ENCODE results near the gene TP53INP2. TPM values are rescaled to one million over a fixed set of nuclear protein-coding genes. Genes with fewer than 3 reads are reported as not detected.

TP53INP2 gene
- total and polyA plus RNA-seq, 2 of the 4 experiments (the other 2 are of a cell fraction) = 1.3 to 7.4 TPM

DNA sequence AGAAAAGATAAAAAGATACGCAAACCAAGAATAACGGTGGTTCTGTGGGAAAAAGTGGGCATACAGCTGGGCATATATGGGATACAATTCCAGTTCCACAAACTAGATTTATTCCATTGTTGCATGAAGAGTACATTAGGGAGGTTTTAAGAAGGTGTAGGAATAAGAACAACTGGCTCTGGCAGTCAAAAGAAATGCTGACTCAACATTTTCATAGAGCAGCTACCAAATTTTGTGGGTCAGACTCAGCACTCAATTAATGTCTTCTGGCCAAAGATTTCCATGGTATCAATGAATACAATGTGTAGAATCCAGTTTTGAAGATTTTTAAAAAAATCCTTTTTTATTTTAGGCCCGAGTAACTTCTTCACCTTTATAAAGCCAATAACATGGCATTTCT is 40.2 kb downstream of the TP53INP2 start:
- no peak overlapping the region for H3K4ac ChIP-seq (ENCODE audit: low read depth, low read length)
- H4K8ac ChIP-seq (ENCODE audit: low read depth in 2 of 2, low read length in 2 of 2) = no peak overlapping the region
- no peak overlapping the region for H3K9ac ChIP-seq (ENCODE audit: low read depth, low read length)
- H3K4me3 ChIP-seq (ENCODE audit: insufficient read depth, low read depth, low read length) = no peak overlapping the region
- H3K56ac ChIP-seq (ENCODE audit: extremely low read depth, insufficient read depth, low read length) = no peak overlapping the region
- H2AFZ ChIP-seq (replicated peaks; ENCODE audit: low read length, poor library complexity) = no peak overlapping the region
- no TSS peak for BruUV-seq (replicated peaks)
- H3K27me3 ChIP-seq (ENCODE audit: control insufficient read depth, insufficient read depth, low read length) = no peaks in the 10 kb centered on the region
- no peak overlapping the region for H2BK15ac ChIP-seq (ENCODE audit: low read depth, low read length)
- H2AK5ac ChIP-seq (ENCODE audit: low read depth, low read length) = no peak overlapping the region
- no peak overlapping the region for H2BK5ac ChIP-seq (ENCODE audit: low read depth, low read length, poor library complexity, severe bottlenecking)
- H3K4me2 ChIP-seq (ENCODE audit: low read depth, low read length) = no peak overlapping the region
- in situ Hi-C loops (cut with MboI; ENCODE audit: low sequenced_read_pairs) = no loop called here
- TF ChIP-seq MAFK (IDR thresholded peaks at IDR 0.05; ENCODE audit: low read depth, low read length) (peak; percentile 100), RAD21 (IDR thresholded peaks at IDR 0.05; ENCODE audit: low read length) (no peak)
- no peaks in the 10 kb centered on the region for H3K9me3 ChIP-seq (ENCODE audit: control insufficient read depth, insufficient read depth, low read length)
- H3K27ac ChIP-seq (ENCODE audit: insufficient read depth, low read length) = no peak overlapping the region
- DNase-seq (no peak), ATAC-seq (ENCODE audit: low read depth) (no peak)
- ChIA-PET POLR2A (ENCODE audit: unreplicated experiment) (no interaction called here), CTCF (no interaction called here)
- no peak overlapping the region for H4K91ac ChIP-seq (ENCODE audit: insufficient read depth, low read depth, low read length)
- H3K79me1 ChIP-seq (ENCODE audit: low read depth in 1 of 2, low read length in 2 of 2) = peaks cover 2 to 21% of the 10 kb centered on the region in 2 experiments; a peak in 3 of 4 replicates
- no peak overlapping the region for H2BK20ac ChIP-seq (ENCODE audit: low read depth, low read length)
- H3K23ac ChIP-seq (ENCODE audit: low read depth, low read length) = no peak overlapping the region
- peaks cover 43% of the 10 kb centered on the region for H3K36me3 ChIP-seq (ENCODE audit: control insufficient read depth, insufficient read depth, low read length)
- H3K18ac ChIP-seq (ENCODE audit: low read depth, low read length) = no peak overlapping the region
- H2AK9ac ChIP-seq (replicated peaks; ENCODE audit: low read depth, low read length, poor library complexity) = no peak overlapping the region
- H3K9me1 ChIP-seq (ENCODE audit: insufficient read depth, low read length) = peaks cover 22% of the 10 kb centered on the region
- H3K4me1 ChIP-seq (ENCODE audit: control insufficient read depth, insufficient read depth, low read length) = no peaks in the 10 kb centered on the region
- H4K5ac ChIP-seq (ENCODE audit: low read depth, low read length) = no peak overlapping the region
- dilution Hi-C loops (cut with HindIII; ENCODE audit: low sequenced_read_pairs, unreplicated experiment) = no loop called here
- H2BK120ac ChIP-seq (ENCODE audit: low read depth, low read length) = no peak overlapping the region
- H3K14ac ChIP-seq (replicated peaks; ENCODE audit: low read depth, low read length) = no peak overlapping the region
- intact Hi-C loops (cut with micrococcal nuclease) = no loop called here
- H4K20me1 ChIP-seq (ENCODE audit: insufficient read depth, low read length) = no peaks in the 10 kb centered on the region
- no CpG with 5 or more reads among the region's 3 CpGs for WGBS, 2 experiments (ENCODE audit: extremely low coverage in 2 of 2, insufficient read length in 1 of 2)
